ENCODE data around the gene CCDC136. TPM values are rescaled to one million over a fixed set of nuclear protein-coding genes. Genes with fewer than 3 reads are reported as not detected.

The CCDC136 gene
- total and polyA plus RNA-seq, 8 donors: 2.5 to 87.1 (median 49.5) TPM

- DNase-seq: no peak
- intact Hi-C loops (cut with DNase I): no loop called here
- Histone ChIP-seq H3K36me3 (no peaks in the 10 kb centered on the region), H3K27ac (no peak overlapping the region), H3K4me1 (no peaks in the 10 kb centered on the region), H3K4me3 (no peak overlapping the region), H3K27me3 (no peaks in the 10 kb centered on the region), H3K9me3 (no peaks in the 10 kb centered on the region)
- TF ChIP-seq CTCF (IDR thresholded peaks at IDR 0.05): no peak
- ATAC-seq: no peak
Observed at GRCh38 chr7:128855559-128855958, 63.8 kb downstream of the CCDC136 start.

- TF ChIP-seq CTCF (IDR thresholded peaks at IDR 0.05): no peak
- H3K4me3 ChIP-seq: no peak overlapping the region
- DNase-seq: no peak
- intact Hi-C loops (cut with DNase I): no loop called here
- no peak for ATAC-seq
- H3K4me1 ChIP-seq: no peaks in the 10 kb centered on the region
- H3K36me3 ChIP-seq: no peaks in the 10 kb centered on the region
- H3K9me3 ChIP-seq: no peaks in the 10 kb centered on the region
- H3K27me3 ChIP-seq: no peaks in the 10 kb centered on the region
- H3K27ac ChIP-seq: no peak overlapping the region
Observed at GRCh38 chr7:128856001-128856718, 64.4 kb downstream of the CCDC136 start.

GRCh38 chr7:128858380-128859231 lies 66.8 kb downstream of the CCDC136 start:
- intact Hi-C loops (cut with DNase I): no loop called here
- TF ChIP-seq CTCF (IDR thresholded peaks at IDR 0.05): no peak
- DNase-seq (peak in 1 of 4 donors; percentile 76), ATAC-seq (no peak)
- H3K9me3 ChIP-seq: no peaks in the 10 kb centered on the region
- H3K27ac ChIP-seq: no peak overlapping the region
- no peaks in the 10 kb centered on the region for H3K36me3 ChIP-seq
- no peaks in the 10 kb centered on the region for H3K27me3 ChIP-seq
- H3K4me1 ChIP-seq: peaks cover 7 to 8% of the 10 kb centered on the region in 2 donors
- no peak overlapping the region for H3K4me3 ChIP-seq

GRCh38 chr7:128859232-128860157 lies 67.7 kb downstream of the CCDC136 start:
- no peak for TF ChIP-seq CTCF (IDR thresholded peaks at IDR 0.05)
- ATAC-seq (no peak), DNase-seq (no peak)
- no peaks in the 10 kb centered on the region for H3K27me3 ChIP-seq
- no peak overlapping the region for H3K4me3 ChIP-seq
- intact Hi-C loops (cut with DNase I): no loop called here
- no peaks in the 10 kb centered on the region for H3K9me3 ChIP-seq
- peaks cover 16% of the 10 kb centered on the region in 2 donors for H3K4me1 ChIP-seq
- H3K36me3 ChIP-seq: no peaks in the 10 kb centered on the region
- peak overlapping the region in 1 of 2 donors; percentile 28 for H3K27ac ChIP-seq

Measured in left lung (tissue), 10 donors.